Measurements from ENCODE around the gene PSG7. TPM values are rescaled to one million over a fixed set of nuclear protein-coding genes. Genes with fewer than 3 reads are reported as not detected.
"Not testable (repeated sequence)": the region's sequence is repeated elsewhere in the genome, so short reads cannot be mapped to it uniquely, and the experiment has no call there.

PSG7 gene
- total RNA-seq (not detected), polyA plus RNA-seq (not detected)

DNA sequence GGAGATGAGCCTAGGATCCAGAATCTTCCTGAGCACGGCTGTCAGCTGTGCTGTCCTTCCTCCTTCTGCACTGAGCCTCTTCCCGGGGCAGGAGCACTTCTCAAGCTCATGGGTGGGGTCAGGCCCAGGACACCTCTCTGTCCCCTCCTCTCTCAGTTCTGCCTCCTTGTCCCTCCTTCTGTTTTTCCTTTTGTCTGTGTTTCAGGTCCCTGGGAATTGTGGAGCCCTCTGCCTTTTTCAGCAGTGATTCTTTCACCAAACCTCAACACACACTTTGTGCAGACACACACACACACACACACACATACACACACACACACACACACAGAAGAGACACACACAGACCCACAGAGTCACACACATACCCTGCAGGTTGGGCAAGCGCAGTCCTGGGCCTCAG lies at the start of gene PSG7:
Gene PSG7, minus strand, starts transcription at position 101 of the 400 bp plus-strand sequence. CDS start 131 bp downstream, outside the sequence.
- 80% methylated on average over 3 of the region's 3 CpGs for WGBS
- not testable (repeated sequence) for H3K36me3 ChIP-seq (ENCODE audit: insufficient read depth); H3K27ac ChIP-seq (ENCODE audit: low read depth); DNase-seq (ENCODE audit: extremely low spot score); H3K4me1 ChIP-seq (ENCODE audit: insufficient read depth); H3K4me3 ChIP-seq (ENCODE audit: low read depth, low read length)

DNA sequence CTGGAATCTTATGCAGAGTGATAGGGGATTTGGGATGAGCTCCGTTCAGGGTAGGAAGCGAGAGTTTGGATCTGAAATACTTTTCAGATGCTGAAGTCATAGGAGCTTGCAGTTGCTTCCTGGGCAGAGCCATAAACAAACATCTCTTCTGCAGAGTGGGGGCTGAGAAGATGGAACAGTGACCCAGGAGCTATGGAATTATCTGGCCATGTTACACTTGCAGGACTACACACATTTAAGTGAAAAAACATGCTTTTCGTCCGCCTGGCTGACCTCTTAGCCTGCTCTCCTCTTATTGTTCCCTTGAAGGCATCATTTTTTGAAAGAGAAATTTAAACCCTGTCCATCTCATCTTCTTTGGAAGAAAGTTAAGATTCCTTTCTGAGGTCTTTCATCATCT lies 48.6 kb upstream of the PSG7 start:
- Histone ChIP-seq H3K36me3 (ENCODE audit: insufficient read depth) (no peaks in the 10 kb centered on the region), H3K4me1 (ENCODE audit: insufficient read depth) (no peaks in the 10 kb centered on the region), H3K27ac (ENCODE audit: low read depth) (no peak overlapping the region), H3K4me3 (ENCODE audit: low read depth, low read length) (no peak overlapping the region)
- 67% methylated on average over 4 of the region's 4 CpGs for WGBS
- DNase-seq (ENCODE audit: extremely low spot score) = no peak

DNA sequence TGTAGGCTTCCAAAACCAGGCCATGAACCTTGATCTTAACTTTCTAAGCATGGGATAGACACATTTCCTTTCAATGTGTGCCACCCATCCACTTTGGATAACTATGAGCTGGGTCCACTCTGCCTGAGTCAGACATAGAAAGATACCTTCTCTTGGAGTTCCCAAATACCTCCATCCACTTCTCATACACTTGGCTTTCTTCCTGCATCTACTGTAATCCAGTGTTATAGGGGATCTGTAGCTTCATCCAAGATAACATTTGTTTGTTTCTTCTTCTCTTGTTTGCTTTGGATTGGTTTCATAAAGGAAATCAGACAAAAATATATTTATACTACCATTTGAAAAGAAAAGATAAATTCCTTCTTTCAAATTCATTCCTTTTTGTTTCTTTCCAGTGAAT lies 45.1 kb upstream of the PSG7 start:
- not testable (repeated sequence) for H3K4me1 ChIP-seq (ENCODE audit: insufficient read depth); H3K27ac ChIP-seq (ENCODE audit: low read depth); DNase-seq (ENCODE audit: extremely low spot score); H3K36me3 ChIP-seq (ENCODE audit: insufficient read depth); H3K4me3 ChIP-seq (ENCODE audit: low read depth, low read length)

DNA sequence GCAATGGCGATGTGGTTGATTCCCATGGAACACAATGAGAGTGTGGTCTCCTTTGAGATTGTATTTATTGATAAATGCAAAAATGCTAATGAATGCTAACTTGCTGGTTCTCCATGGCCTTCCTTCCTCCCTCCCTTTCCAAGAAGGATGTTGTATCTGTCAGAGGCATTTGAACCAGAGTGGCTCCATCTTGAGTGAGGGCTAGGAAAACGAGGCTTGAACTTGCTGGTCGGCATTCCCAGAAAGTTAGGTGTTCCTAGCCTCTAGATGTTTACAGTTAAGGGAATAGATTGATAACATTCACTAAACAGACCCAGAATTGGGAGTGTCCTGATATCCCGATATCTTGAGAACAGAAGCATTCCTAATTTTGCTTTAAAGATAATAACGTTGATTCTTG lies 34.4 kb upstream of the PSG7 start:
- not testable (repeated sequence) for H3K36me3 ChIP-seq (ENCODE audit: insufficient read depth); DNase-seq (ENCODE audit: extremely low spot score); H3K4me3 ChIP-seq (ENCODE audit: low read depth, low read length); H3K4me1 ChIP-seq (ENCODE audit: insufficient read depth); H3K27ac ChIP-seq (ENCODE audit: low read depth)
- WGBS = 87% methylated on average over 5 of the region's 5 CpGs

DNA sequence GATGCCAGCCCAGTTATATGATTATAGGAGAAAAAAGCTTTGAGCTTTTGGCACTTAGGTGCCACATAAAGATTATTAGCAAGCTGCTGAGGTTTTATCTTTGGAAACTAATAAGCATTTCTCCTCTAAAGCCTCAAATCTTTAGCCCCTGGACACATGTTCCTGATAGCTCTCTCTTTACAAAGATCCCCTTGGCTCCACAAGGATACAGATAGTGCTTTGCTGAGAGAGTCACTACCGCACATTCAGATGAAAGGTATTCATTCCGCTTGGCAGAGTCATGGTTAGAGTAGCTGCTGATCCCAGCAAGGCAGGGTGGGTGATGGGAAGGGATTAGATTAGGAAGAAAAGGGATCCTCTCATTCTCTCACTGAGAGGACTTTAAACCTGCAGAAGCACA lies 28.2 kb upstream of the PSG7 start:
- Histone ChIP-seq H3K36me3 (ENCODE audit: insufficient read depth) (no peaks in the 10 kb centered on the region), H3K4me3 (ENCODE audit: low read depth, low read length) (no peak overlapping the region), H3K27ac (ENCODE audit: low read depth) (no peak overlapping the region), H3K4me1 (ENCODE audit: insufficient read depth) (no peaks in the 10 kb centered on the region)
- DNase-seq (ENCODE audit: extremely low spot score) = no peak
- WGBS = 69% methylated on average over 2 of the region's 2 CpGs

DNA sequence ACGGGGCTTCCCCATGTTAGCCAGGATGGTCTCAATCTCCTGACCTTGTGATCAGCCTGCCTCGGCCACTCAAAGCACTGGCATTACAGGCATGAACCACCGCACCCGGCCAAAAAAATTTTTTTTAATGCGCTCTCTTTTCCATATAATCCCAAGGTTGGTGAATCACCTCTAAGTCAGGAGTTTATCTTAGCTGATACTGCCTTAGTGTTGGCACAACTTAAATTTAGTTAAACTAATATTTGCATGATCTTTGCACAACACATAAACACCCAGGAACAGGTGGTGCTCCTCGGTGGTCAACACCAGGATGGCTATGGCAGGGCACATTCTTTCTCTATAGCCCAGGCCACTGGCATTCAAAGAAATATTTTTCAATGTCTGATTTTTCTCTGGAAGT lies 24.1 kb upstream of the PSG7 start:
- Histone ChIP-seq H3K4me1 (ENCODE audit: insufficient read depth) (no peaks in the 10 kb centered on the region), H3K27ac (ENCODE audit: low read depth) (no peak overlapping the region), H3K36me3 (ENCODE audit: insufficient read depth) (no peaks in the 10 kb centered on the region), H3K4me3 (ENCODE audit: low read depth, low read length) (no peak overlapping the region)
- DNase-seq (ENCODE audit: extremely low spot score) = no peak
- WGBS = 87% methylated on average over 6 of the region's 6 CpGs

DNA sequence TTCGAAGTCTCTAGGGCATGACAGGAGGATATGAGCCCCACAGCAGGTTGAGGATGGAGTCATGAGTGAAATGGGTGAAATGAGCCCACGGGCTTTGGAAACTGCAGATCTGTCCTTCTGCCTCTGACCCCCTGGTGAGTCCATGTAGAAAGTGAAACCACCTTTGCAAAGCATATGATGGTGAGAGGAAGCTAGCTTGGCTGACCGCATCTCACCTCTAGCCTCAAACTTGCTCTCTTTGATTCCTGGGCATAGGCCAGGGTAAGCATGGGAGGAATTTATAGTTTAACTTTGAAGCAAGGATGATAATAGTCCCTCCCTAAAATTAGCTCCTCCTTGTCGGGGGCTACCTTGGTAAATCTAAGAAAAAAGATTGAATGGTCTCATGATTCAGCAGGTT lies 15.1 kb upstream of the PSG7 start:
- H3K4me1 ChIP-seq (ENCODE audit: insufficient read depth); DNase-seq (ENCODE audit: extremely low spot score); H3K27ac ChIP-seq (ENCODE audit: low read depth); H3K36me3 ChIP-seq (ENCODE audit: insufficient read depth); H3K4me3 ChIP-seq (ENCODE audit: low read depth, low read length): not testable (repeated sequence)
- WGBS = 66% methylated on average over 4 of the region's 4 CpGs

DNA sequence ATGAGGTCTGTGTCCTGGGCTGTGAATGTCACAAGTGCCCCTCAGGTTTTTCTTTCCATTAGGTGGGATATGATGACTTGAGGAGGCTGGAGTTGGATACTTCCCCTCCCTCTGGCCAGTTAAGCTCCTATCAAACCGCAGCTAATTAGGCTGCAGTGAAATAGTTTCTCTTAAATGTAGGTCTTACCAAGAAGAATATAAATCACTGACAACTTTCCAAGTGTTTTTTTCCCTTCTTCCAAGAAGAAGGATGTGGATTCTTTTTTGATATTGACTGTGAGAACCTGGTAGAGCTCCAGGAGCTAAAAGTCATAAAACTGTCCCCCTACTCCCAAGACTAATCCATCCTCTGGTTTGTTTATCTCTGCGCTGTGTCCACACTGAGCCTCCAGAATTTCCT lies 14.5 kb upstream of the PSG7 start:
- H3K4me1 ChIP-seq (ENCODE audit: insufficient read depth); DNase-seq (ENCODE audit: extremely low spot score); H3K4me3 ChIP-seq (ENCODE audit: low read depth, low read length); H3K36me3 ChIP-seq (ENCODE audit: insufficient read depth); H3K27ac ChIP-seq (ENCODE audit: low read depth): not testable (repeated sequence)
- 43% methylated on average over 2 of the region's 2 CpGs for WGBS

DNA sequence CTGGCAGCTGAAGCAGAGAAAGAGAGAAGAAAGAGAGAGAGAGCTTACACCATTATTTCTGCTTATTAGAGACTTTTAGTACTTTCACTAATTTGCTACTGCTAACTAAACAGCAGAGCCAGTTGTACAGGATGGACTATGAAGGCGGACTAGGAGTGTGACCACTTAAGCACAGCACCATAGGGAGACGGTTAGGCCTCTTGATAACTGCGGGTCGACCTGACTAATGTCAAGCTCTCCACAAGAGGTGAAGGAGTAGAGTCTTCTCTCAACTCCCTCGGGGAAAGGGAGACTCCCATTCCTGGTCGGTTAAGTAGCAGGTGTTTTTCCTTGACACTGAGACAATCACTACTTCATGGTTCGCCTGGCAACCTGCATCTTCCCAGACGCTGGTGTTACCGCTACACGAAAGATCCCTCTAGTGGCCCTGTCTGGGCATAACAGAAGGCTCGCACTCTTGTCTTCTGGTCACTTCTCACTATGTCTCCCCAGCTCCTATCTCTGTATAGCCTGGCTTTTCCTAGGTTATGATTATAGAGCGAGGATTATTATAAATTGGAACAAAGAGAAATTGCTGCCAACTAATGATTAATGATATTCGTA lies 5.3 kb upstream of the PSG7 start:
- H3K4me3 ChIP-seq (ENCODE audit: low read depth, low read length) = no peak overlapping the region
- no peak for DNase-seq (ENCODE audit: extremely low spot score)
- 32% methylated on average over 13 of the region's 13 CpGs for WGBS

DNA sequence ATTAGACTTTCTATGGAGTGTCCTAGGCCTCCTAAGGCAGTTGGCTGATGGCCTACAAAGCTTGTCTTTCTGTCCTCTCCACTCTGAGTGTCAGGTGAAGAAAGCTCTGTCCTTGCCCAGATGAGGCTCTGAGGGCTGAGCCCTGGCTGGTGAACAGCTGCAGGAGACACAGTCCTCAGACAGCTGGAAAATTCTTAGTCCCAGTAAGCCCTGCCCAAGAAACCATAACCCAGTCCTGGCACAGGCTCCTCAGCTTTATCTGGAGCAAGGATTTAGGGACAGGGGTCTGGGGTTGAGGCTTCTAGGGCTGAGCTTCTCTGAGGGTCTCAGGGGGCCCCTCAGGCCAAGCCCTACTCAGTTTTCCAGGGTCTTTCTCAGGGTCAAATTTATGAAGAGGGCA lies 2.3 kb downstream of the PSG7 start:
- not testable (repeated sequence) for H3K4me3 ChIP-seq (ENCODE audit: low read depth, low read length); H3K27ac ChIP-seq (ENCODE audit: low read depth); H3K4me1 ChIP-seq (ENCODE audit: insufficient read depth); H3K36me3 ChIP-seq (ENCODE audit: insufficient read depth); DNase-seq (ENCODE audit: extremely low spot score)

More for the DNA sequence above, 5.3 kb upstream of the PSG7 start:
- Histone ChIP-seq H3K4me1 (ENCODE audit: insufficient read depth) (no peaks in the 10 kb centered on the region), H3K27ac (ENCODE audit: low read depth) (no peak overlapping the region), H3K36me3 (ENCODE audit: insufficient read depth) (no peaks in the 10 kb centered on the region)

DNA sequence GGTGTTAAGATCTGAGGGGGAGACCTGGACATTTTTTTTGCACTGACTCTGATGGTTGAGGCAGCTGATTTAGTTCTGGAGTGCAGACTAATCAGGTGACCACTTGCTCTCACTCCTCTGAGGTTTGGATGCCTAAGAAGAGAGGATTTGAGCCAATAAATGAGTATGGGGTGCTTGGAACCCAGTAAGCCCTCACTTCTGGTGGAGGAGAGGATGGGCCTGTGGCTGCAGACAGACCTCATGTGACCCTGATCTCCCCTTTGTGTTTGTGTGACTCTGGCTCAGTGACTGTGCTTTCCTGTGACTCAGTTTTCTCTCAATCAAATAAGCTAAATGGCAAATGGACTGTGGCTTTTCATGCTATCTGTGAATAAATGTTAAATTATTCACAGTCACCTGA lies 2.8 kb downstream of the PSG7 start:
- H3K4me3 ChIP-seq (ENCODE audit: low read depth, low read length); H3K36me3 ChIP-seq (ENCODE audit: insufficient read depth); H3K27ac ChIP-seq (ENCODE audit: low read depth); DNase-seq (ENCODE audit: extremely low spot score); H3K4me1 ChIP-seq (ENCODE audit: insufficient read depth): not testable (repeated sequence)

DNA sequence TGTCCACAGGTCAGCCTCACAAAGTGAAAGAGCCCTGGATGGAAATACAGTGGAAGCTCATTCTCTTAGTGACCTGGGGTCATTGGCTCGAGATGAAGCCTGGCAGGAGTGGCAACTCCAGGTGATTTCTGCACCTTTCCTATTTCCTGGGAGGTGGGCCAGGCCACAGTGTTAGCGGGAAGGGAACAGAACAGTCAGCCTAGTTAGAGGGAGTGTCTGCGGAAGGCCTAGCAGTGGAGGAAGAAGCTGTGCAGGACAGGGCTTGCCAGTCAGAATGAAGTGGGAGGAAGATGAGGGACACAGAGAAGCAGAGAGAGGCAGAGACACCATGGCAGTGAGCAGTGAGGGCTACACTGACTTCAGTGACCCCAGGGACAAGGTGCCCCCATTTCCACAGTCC lies 3.6 kb downstream of the PSG7 start:
- not testable (repeated sequence) for H3K4me3 ChIP-seq (ENCODE audit: low read depth, low read length); H3K36me3 ChIP-seq (ENCODE audit: insufficient read depth); H3K4me1 ChIP-seq (ENCODE audit: insufficient read depth); DNase-seq (ENCODE audit: extremely low spot score); H3K27ac ChIP-seq (ENCODE audit: low read depth)
- WGBS = 77% methylated on average over 3 of the region's 3 CpGs

DNA sequence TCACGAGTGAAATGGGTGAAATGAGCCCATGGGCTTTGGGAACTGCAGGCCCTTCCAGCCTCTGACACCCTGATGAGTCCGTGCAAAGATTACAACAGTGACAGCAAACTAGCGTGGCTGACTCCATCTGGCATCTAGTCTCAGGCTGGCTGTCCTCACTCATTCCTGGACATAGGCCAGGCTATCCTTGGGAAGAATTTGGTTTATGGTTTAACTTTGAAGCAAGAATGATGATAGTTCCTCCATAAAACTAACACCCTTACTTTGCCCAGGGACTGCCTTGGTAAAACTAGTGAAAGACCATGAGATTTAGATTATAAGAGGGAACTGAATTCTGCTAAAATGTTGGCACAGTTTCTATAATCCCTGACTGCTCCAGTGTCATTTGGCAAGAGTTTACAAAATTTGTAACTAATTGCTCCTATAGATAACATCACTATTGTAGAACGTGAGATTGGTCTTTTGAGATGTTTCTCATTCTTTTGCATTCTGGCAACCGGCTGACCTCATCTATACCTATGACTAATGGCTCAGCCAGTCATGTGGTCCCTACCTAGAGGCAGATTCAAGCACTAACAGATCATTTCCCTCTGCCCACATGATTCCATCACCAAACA lies 4.4 kb downstream of the PSG7 start:
- H3K36me3 ChIP-seq (ENCODE audit: insufficient read depth); H3K4me3 ChIP-seq (ENCODE audit: low read depth, low read length); H3K27ac ChIP-seq (ENCODE audit: low read depth); H3K4me1 ChIP-seq (ENCODE audit: insufficient read depth); DNase-seq (ENCODE audit: extremely low spot score): not testable (repeated sequence)
- WGBS = 34% methylated on average over 5 of the region's 5 CpGs

DNA sequence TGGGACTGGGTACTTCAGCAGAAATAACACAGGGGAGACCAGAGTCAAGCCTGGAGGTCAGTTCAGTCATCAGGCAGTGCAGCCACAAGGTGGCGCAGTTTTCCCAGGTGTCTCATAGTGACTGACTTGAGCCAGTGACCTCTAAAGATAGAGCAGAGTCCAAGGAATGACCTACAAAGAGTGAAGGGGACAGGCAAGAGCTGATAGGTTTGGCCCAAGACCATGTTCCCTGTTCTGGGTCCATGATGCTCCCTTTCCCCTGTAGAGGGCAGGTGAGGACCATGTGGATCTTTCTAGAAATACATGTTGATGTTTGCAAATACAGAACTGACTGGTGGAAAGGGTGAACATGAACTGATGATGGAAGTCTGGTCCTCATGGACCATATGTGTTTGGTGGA lies 6.8 kb downstream of the PSG7 start:
- not testable (repeated sequence) for H3K27ac ChIP-seq (ENCODE audit: low read depth); H3K36me3 ChIP-seq (ENCODE audit: insufficient read depth); H3K4me1 ChIP-seq (ENCODE audit: insufficient read depth); H3K4me3 ChIP-seq (ENCODE audit: low read depth, low read length); DNase-seq (ENCODE audit: extremely low spot score)
- 6% methylated on average over 1 of the region's 1 CpG for WGBS

DNA sequence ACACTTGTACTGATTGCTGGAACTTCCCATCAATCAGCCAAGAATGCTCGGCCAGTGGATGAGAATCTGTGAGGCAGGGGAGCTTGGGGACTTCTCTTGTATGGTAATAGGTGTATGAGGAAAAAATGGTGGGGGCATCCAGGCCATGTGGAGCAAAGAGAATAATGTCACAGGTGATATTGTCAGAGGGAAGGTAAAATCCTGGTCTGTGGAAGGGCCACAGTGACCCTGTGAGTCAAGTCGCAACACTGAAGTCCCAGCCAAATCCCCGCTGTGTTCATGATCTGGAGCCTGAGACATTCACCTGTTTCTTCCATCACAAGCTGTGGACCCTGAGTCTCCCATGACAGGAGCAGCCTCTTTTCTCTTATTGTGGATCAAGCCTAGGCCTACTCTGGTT lies 8.1 kb downstream of the PSG7 start:
- 86% methylated on average over 3 of the region's 3 CpGs for WGBS
- no peaks in the 10 kb centered on the region for H3K36me3 ChIP-seq (ENCODE audit: insufficient read depth)

More for the DNA sequence above, 8.1 kb downstream of the PSG7 start:
- Histone ChIP-seq H3K27ac (ENCODE audit: low read depth) (no peak overlapping the region), H3K4me3 (ENCODE audit: low read depth, low read length) (no peak overlapping the region), H3K4me1 (ENCODE audit: insufficient read depth) (no peaks in the 10 kb centered on the region)
- DNase-seq (ENCODE audit: extremely low spot score) = no peak
